NCI-H1048 (cell line): Measurements from ENCODE around the gene HS1BP3.

Source experiments
- DNase-seq: peaks from one replicate; lab custom pipeline; 2025; lab: John Stamatoyannopoulos, UW

Gene HS1BP3

DNA sequence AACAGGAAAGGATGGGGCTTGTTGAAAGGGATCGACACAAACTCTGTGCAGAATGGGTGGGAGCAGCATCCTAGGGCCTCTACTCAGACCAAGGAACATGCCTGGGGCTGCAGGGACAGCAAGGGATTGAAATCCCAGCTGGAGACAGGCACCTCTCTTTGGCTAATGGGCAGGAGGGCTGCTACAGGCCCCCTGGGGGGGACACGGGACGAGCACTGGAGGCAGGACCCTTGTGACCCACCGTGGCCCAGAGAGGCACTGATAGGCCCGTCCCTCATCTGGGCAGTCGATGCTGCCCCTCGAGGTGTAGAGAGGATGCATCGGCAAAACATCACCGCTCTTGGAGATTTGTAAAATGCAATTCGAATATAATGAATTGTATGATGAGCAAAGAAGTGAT, 5.1 kb downstream of the HS1BP3 start:
- DNase-seq = no peak

- DNase-seq = no peak
Observed at GRCh38 chr2:20645301-20645701, 5.6 kb downstream of the HS1BP3 start.

DNA sequence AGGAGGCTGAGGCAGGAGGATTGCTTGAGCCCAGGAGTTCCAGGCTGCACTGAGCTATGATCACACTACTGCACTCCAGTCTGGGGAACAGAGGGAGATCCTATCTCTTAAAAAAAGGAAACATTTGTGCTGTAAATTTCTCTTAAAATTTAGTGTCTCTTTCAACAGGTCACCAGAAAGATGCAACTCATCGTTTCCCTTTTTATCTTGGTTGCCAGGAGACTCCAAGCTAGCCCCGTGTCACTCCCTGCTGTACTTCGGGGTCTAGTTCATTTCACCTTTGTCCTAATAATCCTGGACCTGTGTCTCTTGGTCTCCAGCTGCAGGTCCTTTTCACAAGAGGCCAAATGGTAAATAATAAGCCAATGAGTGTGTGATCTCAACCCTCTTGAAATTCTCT, 7.1 kb downstream of the HS1BP3 start:
- no peak for DNase-seq

GRCh38 chr2:20643060-20643459, 7.8 kb downstream of the HS1BP3 start:
- DNase-seq = no peak

GRCh38 chr2:20642055-20642971, 8.6 kb downstream of the HS1BP3 start:
- DNase-seq = no peak

DNA sequence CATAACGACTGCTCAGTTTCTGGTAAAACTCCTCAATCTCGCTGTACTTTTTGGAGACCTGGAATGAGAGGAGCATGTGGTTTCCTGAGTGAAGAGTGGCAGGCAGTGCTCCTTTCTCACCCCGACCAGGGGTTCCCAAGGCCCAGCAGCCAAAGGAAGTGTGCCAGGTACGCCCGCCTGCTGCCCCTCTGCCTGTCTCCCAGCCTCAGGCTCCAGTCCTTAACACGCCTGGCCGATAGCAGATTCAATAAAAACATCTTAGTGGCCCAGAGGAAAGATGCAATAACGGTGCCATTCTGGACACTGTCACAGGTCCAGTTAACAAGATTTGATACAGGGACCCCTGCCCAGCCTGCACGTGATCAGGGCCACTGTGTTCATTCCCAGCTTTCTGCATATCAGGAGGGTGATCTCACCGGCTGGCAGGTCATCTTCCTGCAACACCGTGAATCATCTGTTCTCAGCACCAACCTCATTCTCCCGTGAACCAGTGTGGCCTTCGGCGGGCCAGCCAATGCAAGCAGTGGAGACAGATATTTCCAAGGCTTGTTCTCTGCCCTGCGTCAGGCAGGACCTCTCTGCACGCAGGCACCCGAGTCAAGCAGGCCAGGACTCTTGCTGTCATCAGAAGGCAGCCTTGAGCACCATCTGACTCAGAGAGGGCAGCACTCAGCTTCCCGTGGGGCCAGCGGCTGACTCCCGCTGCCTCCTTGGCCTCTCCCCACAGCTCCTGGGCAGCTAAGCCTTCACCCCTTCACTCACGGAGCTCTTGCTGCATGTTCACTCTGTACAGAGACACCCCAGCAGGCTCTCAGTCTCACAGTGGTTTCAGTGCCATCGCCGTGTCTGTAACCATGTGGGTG, 9.5 kb downstream of the HS1BP3 start:
- DNase-seq = no peak

- DNase-seq = no peak
Observed at GRCh38 chr2:20640411-20641122, 10.3 kb downstream of the HS1BP3 start.

GRCh38 chr2:20638646-20639430, 12.1 kb downstream of the HS1BP3 start:
- DNase-seq = no peak

DNA sequence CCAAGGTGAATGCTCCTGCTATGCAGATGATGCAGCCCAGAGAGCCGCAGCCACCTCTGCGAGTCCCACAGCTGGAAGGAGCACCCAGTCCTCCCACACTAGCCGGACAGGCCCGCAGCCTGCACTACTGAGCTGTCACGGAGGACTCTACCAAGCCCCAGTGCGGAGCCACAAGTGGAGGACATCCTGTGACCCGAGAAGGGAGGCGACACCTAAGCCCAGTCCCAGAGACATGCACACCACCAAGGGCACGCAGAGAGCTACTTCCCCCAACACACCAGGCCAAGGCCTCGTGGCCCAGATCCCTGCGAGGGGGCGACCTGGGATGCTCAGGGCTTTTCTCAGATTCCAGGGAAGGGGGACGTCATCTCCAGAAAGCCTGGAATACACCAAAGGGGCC, 12.9 kb downstream of the HS1BP3 start:
- DNase-seq = no peak

- DNase-seq = no peak
Observed at GRCh38 chr2:20637147-20637546, 13.8 kb downstream of the HS1BP3 start.

DNA sequence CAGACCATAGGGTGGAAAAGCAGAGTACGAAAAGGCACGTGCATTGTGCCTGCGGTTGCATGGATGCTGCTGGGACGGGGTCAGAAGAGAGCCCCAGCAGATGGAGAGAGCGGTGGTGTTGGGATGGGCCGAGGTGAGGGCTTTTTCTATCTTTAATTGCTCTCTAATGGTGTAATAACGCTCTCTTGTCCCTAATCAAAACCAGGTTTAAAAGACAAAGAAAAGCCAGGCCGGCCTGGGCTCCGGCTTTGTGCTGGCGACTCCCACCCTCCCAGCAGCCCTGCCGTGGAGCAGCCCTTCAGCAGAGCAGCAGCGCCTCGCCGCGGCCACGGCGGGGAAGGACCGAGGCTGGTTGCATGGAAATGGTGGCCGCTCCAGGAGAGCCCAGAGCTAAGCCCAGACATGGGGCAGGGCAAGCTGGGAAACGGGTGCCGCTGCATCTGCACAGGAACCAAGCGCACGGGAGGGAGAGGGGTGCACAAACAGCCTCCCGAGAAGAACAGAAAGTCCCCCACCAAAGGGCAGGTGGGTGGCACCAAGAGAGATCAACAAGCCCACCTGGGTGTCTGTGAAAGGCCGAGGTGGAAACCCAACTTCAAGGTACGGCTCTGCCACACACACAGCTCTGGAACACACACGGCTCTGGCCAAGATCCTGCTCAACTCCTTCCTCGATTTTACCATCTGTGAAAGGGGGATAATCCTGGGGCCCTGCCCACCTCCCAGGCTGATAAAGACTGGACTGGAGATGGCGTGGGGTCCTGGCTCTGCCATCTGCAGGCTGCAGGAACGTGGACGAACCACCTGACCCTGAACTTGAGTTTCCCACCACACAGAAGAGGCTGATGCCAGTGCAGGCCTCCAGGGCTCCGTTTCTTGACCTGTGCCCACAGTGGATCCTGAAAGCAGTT, 15.0 kb downstream of the HS1BP3 start:
- DNase-seq = peak; percentile 51

DNA sequence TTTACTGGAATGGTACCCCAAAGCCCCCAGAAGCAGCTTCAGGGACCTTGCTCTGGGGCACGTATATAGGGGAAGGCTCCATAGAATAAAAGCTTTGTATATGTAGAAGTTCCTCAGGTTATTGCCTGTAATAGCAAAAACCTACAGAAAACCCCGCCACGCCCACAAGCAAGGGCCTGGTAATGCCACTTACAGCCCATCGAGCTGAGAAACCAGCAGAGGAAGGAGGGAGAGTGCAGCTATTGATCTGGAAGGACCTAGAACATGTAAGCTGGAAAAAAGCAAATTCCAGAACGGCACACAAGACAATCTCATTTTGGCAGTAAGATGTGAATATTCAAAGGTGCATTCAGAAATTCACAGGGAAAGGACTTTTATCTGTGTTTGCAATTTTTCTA, 15.8 kb downstream of the HS1BP3 start:
- no peak for DNase-seq

- no peak for DNase-seq
Observed at GRCh38 chr2:20634507-20635112, 16.3 kb downstream of the HS1BP3 start.

DNA sequence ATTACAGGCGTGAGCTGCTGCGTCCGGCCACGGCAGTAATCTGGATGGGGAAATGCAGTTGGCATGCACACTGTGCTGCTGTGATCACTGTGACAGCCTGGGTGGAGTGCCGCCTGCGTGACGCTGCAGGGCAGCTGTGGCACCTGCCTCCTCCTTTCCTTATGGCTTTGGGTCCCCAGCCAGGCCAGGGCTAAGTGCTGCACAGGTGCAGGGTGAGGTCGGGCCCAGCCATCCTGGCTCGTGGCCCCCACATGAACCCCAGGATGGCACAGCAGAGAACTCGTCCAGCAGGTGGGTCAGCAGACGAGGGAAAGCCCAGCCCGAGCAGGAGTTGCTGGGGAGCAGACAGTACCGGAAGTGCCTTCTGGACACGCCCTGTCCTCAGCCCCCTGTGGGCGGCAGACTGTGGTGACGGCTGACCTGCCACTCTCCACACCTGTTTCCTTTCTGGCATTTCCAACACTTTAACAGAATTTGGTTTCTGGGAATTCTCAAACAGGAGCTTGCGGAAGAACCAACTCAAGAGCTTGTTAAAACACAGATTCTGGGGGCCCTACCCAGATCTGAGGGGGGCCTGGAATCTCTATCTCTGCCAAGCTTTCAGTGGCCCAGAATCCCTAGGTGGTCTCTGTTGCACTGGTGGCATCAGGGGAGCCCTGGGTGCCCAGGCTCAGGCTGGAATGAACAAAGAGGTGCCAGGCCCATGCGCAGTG, 16.9 kb downstream of the HS1BP3 start:
- no peak for DNase-seq

DNA sequence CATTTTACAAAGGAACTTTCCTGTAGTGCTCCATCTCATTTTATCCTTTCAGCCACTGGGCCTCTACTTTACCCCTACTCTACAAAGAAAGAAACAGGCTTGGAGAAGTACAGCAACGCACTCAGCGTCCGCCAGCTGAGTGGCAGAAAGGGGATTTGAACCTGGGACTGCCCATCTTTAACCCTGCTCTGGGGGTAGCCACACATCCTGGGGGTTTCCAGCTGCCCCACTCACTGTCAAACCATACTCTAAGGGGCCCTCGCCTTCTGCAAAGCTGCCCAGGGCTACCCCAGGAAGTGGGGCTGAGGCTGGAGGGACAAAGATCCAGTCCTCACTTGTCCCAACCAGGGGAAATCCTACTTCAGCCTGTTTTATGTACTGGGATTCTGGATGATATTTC, 17.9 kb downstream of the HS1BP3 start:
- DNase-seq = no peak

GRCh38 chr2:20632446-20632990, 18.4 kb downstream of the HS1BP3 start:
- DNase-seq = no peak

GRCh38 chr2:20631617-20632307, 19.1 kb downstream of the HS1BP3 start:
- DNase-seq = no peak

DNA sequence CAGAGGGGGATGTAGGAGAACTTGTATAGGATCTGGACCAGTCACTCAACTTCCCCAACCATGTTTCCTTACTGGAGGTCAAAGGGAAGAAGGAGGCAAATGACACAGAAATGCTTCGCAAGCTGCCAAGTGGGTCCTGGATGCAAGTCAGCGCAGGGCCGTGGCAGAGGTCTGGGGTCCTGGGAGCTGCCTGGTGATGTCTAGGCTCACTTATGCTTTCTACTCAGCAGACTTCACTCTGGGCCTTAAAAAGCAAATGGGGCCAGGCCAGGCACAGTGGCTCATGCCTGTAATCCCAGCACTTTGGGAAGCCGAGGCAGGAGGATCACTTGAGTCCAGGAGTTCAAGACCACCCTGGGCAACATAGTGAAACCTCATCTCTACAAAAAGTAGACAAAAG, 19.9 kb downstream of the HS1BP3 start:
- DNase-seq = no peak
